K562 (cell line): ENCODE measurements around the gene RIPOR2. TPM values are rescaled to one million over a fixed set of nuclear protein-coding genes. Genes with fewer than 3 reads are reported as not detected.

Source experiments
- ATAC-seq: fragments of 200-7000 bp; cut with Tn5 transposase; 3 replicates; pipeline ENCODE4 v1.9.1; 2020; ENCODE audit warnings: moderate library complexity
- Bru-seq: library from RNA; stranded (reverse); fragments of 400-500 nt; gene quantifications from one replicate; lab custom pipeline; 2021; lab: Mats Ljungman, UMichigan
- BruChase-seq, 2 experiments: library from RNA; stranded (reverse); fragments of 400-500 nt; gene quantifications; one replicate each; lab custom pipeline; 2021; lab: Mats Ljungman, UMichigan
- BruUV-seq: library from RNA; stranded (reverse); fragments of 400-500 nt; replicated peaks from 2 replicates; lab custom pipeline; 2021; lab: Mats Ljungman, UMichigan
- CTCF ChIA-PET: fragments of 300-600 bp; formaldehyde crosslinking; extraction: SDS; loops from one replicate; lab custom pipeline; 2021; ENCODE audit warnings: low intra/inter-chr PET ratio; lab: Yijun Ruan, JAX
- POLR2A ChIA-PET: fragments of 300-600, 350-650 bp; sonication (Branson Sonifier 250); formaldehyde crosslinking; extraction: SDS; loops from one replicate; lab custom pipeline; 2021; ENCODE audit warnings: antibody characterized with exemption, inconsistent platforms; lab: Yijun Ruan, JAX
- DNase-seq, 4 experiments: peaks; one replicate each; pipeline versions ENCODE4 v3.0.0 to v3.0.0-alpha.2; 2011 to 2018; ENCODE audit warnings: low spot score in 3 of 4, mixed read lengths in 3 of 4; ENCODE audit errors: extremely low read depth in 1 of 4
- FAIRE-seq: peaks from 2 replicates; lab custom pipeline; 2011; peaks lifted over from hg19 to GRCh38; lab: Jason Lieb, UNC
- H2AFZ ChIP-seq: 2 replicates; pipeline ENCODE4 v1.6.0; 2011; ENCODE audit warnings: low read depth, low read length, control low read depth, inconsistent platforms
- H3K27ac ChIP-seq: fragments of 200-600 bp; 3 replicates; pipeline ENCODE4 v1.8.0; 2011; ENCODE audit warnings: low read depth, mild to moderate bottlenecking, control low read depth, inconsistent platforms, low read length, moderate library complexity, mixed read lengths; ENCODE audit errors: extremely low read depth
- H3K27me3 ChIP-seq, 2 experiments: fragments of 300-600 bp in 1 of 2; 2 replicates in 1 of 2; 3 replicates in 1 of 2; pipeline versions ENCODE4 v1.6.0 to v1.8.0; 2011; ENCODE audit warnings: inconsistent platforms in 2 of 2, low read length in 2 of 2, mild to moderate bottlenecking in 1 of 2, mixed read lengths in 1 of 2, moderate library complexity in 1 of 2; ENCODE audit not compliant: control insufficient read depth in 2 of 2, insufficient read depth in 2 of 2
- H3K36me3 ChIP-seq: fragments of 300-600 bp; 3 replicates; pipeline ENCODE4 v1.8.0; 2011; ENCODE audit warnings: mild to moderate bottlenecking, low read length, inconsistent platforms; ENCODE audit not compliant: control insufficient read depth, insufficient read depth
- H3K4me1 ChIP-seq, 2 experiments: fragments of 200-600 bp in 1 of 2; replicated peaks in 1 of 2; 2 replicates in 1 of 2; 3 replicates in 1 of 2; pipeline versions ENCODE4 v1.5.1 to v1.8.0; 2011; ENCODE audit warnings: inconsistent platforms in 2 of 2, low read length in 2 of 2, mild to moderate bottlenecking in 1 of 2, mixed read lengths in 1 of 2, moderate library complexity in 1 of 2; ENCODE audit not compliant: control insufficient read depth in 2 of 2, insufficient read depth in 2 of 2
- H3K4me2 ChIP-seq: 2 replicates; pipeline ENCODE4 v1.6.1; 2011; ENCODE audit warnings: low read length, control low read depth, inconsistent platforms, mixed read lengths; ENCODE audit not compliant: insufficient read depth
- H3K4me3 ChIP-seq: fragments of 200-600 bp; sonication (generic), shearing (Covaris generic); 2 replicates; pipeline ENCODE4 v1.5.1; 2016; ENCODE audit warnings: control low read depth, inconsistent platforms
- H3K79me2 ChIP-seq: fragments of 200-600 bp; 3 replicates; pipeline ENCODE4 v1.8.0; 2011; ENCODE audit warnings: low read length, inconsistent platforms; ENCODE audit not compliant: control insufficient read depth, insufficient read depth
- H3K9ac ChIP-seq, 2 experiments: 2 replicates each; pipeline versions ENCODE4 v1.6.0 to v1.6.1; 2011; ENCODE audit warnings: low read depth in 2 of 2, low read length in 2 of 2, control low read depth in 1 of 2, inconsistent platforms in 1 of 2, mild to moderate bottlenecking in 1 of 2, mixed read lengths in 1 of 2; ENCODE audit not compliant: insufficient read depth in 1 of 2
- H3K9me1 ChIP-seq: one replicate; pipeline ENCODE4 v1.6.0; 2011; ENCODE audit warnings: inconsistent platforms, mild to moderate bottlenecking, low read length, moderate library complexity; ENCODE audit not compliant: control insufficient read depth, insufficient read depth
- H3K9me3 ChIP-seq: replicated peaks from 2 replicates; pipeline ENCODE4 v1.5.1; 2011; ENCODE audit warnings: low read depth, low read length, inconsistent platforms; ENCODE audit not compliant: control insufficient read depth, insufficient read depth
- H4K20me1 ChIP-seq: replicated peaks from 2 replicates; pipeline ENCODE4 v1.6.1; 2011; ENCODE audit warnings: low read length, inconsistent platforms, mixed read lengths; ENCODE audit not compliant: control insufficient read depth, insufficient read depth
- BRD9 ChIP-seq: fragments of 450-650 bp; IDR thresholded peaks from 2 replicates; pipeline ENCODE4 v1.6.1; 2018; ENCODE audit warnings: low read depth; ENCODE audit not compliant: partially characterized antibody
- KLF10 ChIP-seq: fragments of 250-450 bp; sonication (Bioruptor Pico); IDR thresholded peaks from 2 replicates; pipeline ENCODE4 v1.6.1; 2021; ENCODE audit warnings: matching md5 sums
- MCM2 ChIP-seq: fragments of 450-650 bp; IDR thresholded peaks from 2 replicates; pipeline ENCODE4 v1.6.1; 2017; ENCODE audit warnings: low read depth, mild to moderate bottlenecking
- MLX ChIP-seq, 2 experiments: fragments of 450-650 bp in 1 of 2; sonication (generic) in 1 of 2; formaldehyde crosslinking; conservative IDR thresholded peaks; 2 replicates each; pipeline versions ENCODE4 v1.4.0 to v1.8.1; 2020 to 2022; ENCODE audit warnings: mild to moderate bottlenecking in 1 of 2, missing genetic modification reagents in 1 of 2
- MYBL2 ChIP-seq, 2 experiments: fragments of 450-650 bp in 1 of 2; sonication (generic) in 1 of 2; formaldehyde crosslinking in 1 of 2; IDR thresholded peaks; 2 replicates each; pipeline versions ENCODE4 v1.6.1 to v1.8.1; 2017 to 2022; ENCODE audit warnings: borderline replicate concordance in 1 of 2, inconsistent platforms in 1 of 2, low read depth in 1 of 2, mild to moderate bottlenecking in 1 of 2, missing genetic modification reagents in 1 of 2, moderate library complexity in 1 of 2
- PRDM10 ChIP-seq: fragments of 450-650 bp; IDR thresholded peaks from 2 replicates; pipeline ENCODE4 v1.6.1; 2018; ENCODE audit not compliant: partially characterized antibody
- SRSF1 ChIP-seq: fragments of 200-400 bp; formaldehyde crosslinking; IDR thresholded peaks from 2 replicates; pipeline ENCODE4 v1.6.1; 2017; ENCODE audit warnings: mild to moderate bottlenecking, low read depth, low read length, moderate library complexity
- STAT5A ChIP-seq: IDR thresholded peaks from 2 replicates; pipeline ENCODE4 v1.6.1; 2012; ENCODE audit warnings: low read length, inconsistent platforms, borderline replicate concordance
- YBX1 ChIP-seq: fragments of 450-650 bp; IDR thresholded peaks from 2 replicates; pipeline ENCODE4 v1.7.1; 2016; ENCODE audit warnings: mild to moderate bottlenecking
- ZFP30 ChIP-seq: fragments of 250-450 bp; sonication (Bioruptor Pico); IDR thresholded peaks from 2 replicates; pipeline ENCODE4 v1.8.0; 2022; ENCODE audit warnings: moderate library complexity, mild to moderate bottlenecking, inconsistent platforms, borderline replicate concordance
- ZKSCAN3 ChIP-seq: fragments of 250-450 bp; sonication (Bioruptor Pico); IDR thresholded peaks from 2 replicates; pipeline ENCODE4 v1.4.0; 2020
- ZNF561 ChIP-seq: fragments of 450-650 bp; formaldehyde crosslinking; conservative IDR thresholded peaks from 2 replicates; pipeline ENCODE4 v1.4.0; 2020; ENCODE audit warnings: mild to moderate bottlenecking, moderate library complexity
- WGBS: fragments of 100-300 bp; shearing (Covaris generic); methylation state at CpG from one replicate; pipeline ENCODE4 v1.1.6; 2016; ENCODE audit warnings: low coverage, mixed read lengths; ENCODE audit not compliant: insufficient coverage; ENCODE audit errors: missing lambda C conversion rate; 5-methylcytosine and 5-hydroxymethylcytosine counted together
- in situ Hi-C: fragments of 300-500 bp; cut with MboI; formaldehyde crosslinking; loops from 4 replicates; pipeline ENCODE4 v1.15.0; 2018; ENCODE audit warnings: inconsistent platforms, mixed read lengths
- intact Hi-C: fragments of 100-400 bp; cut with micrococcal nuclease; formaldehyde crosslinking; loops from 2 replicates; pipeline ENCODE4 v1.14.2; 2022
- long read RNA-seq, 3 experiments: library from polyadenylated mRNA in 2 of 3; library from RNA in 1 of 3; unstranded in 2 of 3; stranded (forward) in 1 of 3; transcript quantifications; one replicate each; pipeline ENCODE4 v2.0.0, GENCODE V29; 2019 to 2022
- polyA minus RNA-seq, 3 experiments: library from RNA; depleted of rRNA, polyadenylated mRNA; stranded (reverse); fragments of >200 nt; gene quantifications; 2 replicates each; pipeline ENCODE4 v1.2.3, GENCODE V29; 2011
- polyA plus RNA-seq, 8 experiments: library from polyadenylated mRNA; depleted of rRNA in 4 of 8; stranded (reverse) in 5 of 8; unstranded in 3 of 8; fragments of >200 nt; fragmentation: Nextera tagmentation in 2 of 8; fragmentation: Illumina TruSeq in 1 of 8; extraction: Ambion mirVana in 2 of 8; extraction: Trizol in 1 of 8; gene quantifications; 2 replicates each; pipeline versions ENCODE4 v1.2.1 to v1.2.3, GENCODE V29; 2011 to 2014; ENCODE audit warnings: inconsistent platforms in 1 of 8, missing spikeins in 1 of 8
- total RNA-seq, 7 experiments: library from RNA; depleted of rRNA in 6 of 7; stranded (reverse); fragments of >200 nt in 6 of 7; fragmentation: Illumina TruSeq in 2 of 7; extraction: Trizol in 2 of 7; gene quantifications; 2 replicates each; pipeline versions ENCODE4 v1.2.1 to v1.2.3, GENCODE V29; 2011 to 2021; ENCODE audit warnings: low replicate concordance in 1 of 7

Gene RIPOR2
- total RNA-seq (2011; cell fraction: chromatin; rRNA removed; ENCODE audit: low replicate concordance): not detected in 2 replicates
- total RNA-seq (2011; cell fraction: nucleolus; rRNA removed): not detected in 2 replicates
- total RNA-seq (2011; cell fraction: nucleoplasm; rRNA removed): not detected in 2 replicates
- 0.33 TPM in 1 of 2 replicates, not detected in the other for total RNA-seq (2014; rRNA removed)
- total RNA-seq (2014; rRNA removed; fragmentation: Illumina TruSeq; extraction: Trizol): 0.29 and 0.32 TPM in 2 replicates
- not detected in 2 replicates for total RNA-seq (2015; rRNA removed; fragmentation: Illumina TruSeq; extraction: Trizol)
- 0.47 and 1.1 TPM in 2 replicates for total RNA-seq (2021)
- 0.81 TPM in 1 of 2 replicates, not detected in the other for polyA plus RNA-seq (2011; rRNA removed)
- 0.06 and 0.27 TPM in 2 replicates for polyA plus RNA-seq (2011; cell fraction: cytosol; rRNA removed)
- 0.17 TPM in 1 of 2 replicates, not detected in the other for polyA plus RNA-seq (2011; cell fraction: nucleus; rRNA removed)
- polyA plus RNA-seq (2012): 0.35 and 0.71 TPM in 2 replicates
- polyA plus RNA-seq (2014; fragmentation: Illumina TruSeq; extraction: Trizol): 0.28 TPM in 2 replicates
- polyA plus RNA-seq (2014; fragmentation: Nextera tagmentation; extraction: Ambion mirVana): 1 to 10 TPM in 1 of 2 experiments, under 1 TPM in 1; 0.53 to 1.0 TPM
- polyA plus RNA-seq (2014; rRNA removed): 0.04 and 0.16 TPM in 2 replicates
- polyA minus RNA-seq (2011; rRNA and poly(A)+ RNA removed): not detected in 2 replicates
- not detected in 2 replicates for polyA minus RNA-seq (2011; cell fraction: cytosol; rRNA and poly(A)+ RNA removed)
- not detected in 2 replicates for polyA minus RNA-seq (2011; cell fraction: nucleus; rRNA and poly(A)+ RNA removed)
- Bru-seq, nascent RNA: percentile 17 among the genes with signal in this experiment
- BruChase-seq, experiment 1, labeled RNA remaining after a 2-hour chase: percentile 13 among the genes with signal in this experiment
- BruChase-seq, experiment 2, labeled RNA remaining after a 6-hour chase: percentile 11 among the genes with signal in this experiment
- long read RNA-seq, experiment 1: 0 reads
- long read RNA-seq, experiment 2, partial matches to known transcripts: 0 of 1 reads
- long read RNA-seq, experiment 2, other reads (novel, unspliced or antisense): 1 of 1 reads
- long read RNA-seq, experiment 3: 0 reads

DNA sequence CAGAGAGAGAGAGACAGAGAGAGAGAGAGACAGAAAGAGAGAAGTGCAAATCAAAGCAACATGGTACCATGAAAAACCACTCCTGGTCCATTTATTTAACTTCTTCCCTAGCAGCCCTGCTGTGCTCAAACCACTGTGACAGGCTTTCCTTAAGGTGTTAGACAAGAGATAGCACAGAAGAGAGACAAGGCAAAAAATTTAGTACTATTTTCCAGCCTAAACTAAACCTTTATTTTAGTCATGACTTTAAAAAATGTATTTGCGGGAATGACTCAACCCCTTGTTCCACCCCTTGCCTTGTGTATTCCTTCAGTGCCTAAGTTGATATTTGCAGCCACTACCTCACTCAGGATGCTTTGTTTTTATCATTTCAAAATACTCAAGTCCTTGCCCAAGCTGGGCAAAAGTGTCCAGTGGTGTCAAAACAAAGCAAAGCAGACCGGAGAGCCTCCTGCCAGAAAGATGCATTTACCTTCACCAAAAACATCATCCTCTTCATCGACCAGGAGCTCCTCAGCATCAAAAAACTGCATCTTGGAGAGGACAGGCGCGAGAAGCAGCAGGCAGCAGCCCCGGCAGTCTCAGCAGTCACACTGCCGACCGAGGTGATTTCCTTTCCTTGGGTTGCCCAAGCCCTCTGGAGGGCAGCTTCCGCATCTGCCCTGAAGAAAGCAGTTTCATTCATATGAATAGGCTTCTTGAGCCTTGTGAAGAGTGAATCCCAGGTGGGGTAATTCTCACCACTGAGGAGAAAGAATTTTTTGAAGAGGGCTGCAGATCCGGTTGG is at the start of gene RIPOR2:
Gene RIPOR2 (minus strand): TSS at position 595 of the 787 bp plus-strand sequence. CDS start 62 bp downstream, at position 533.
- FAIRE-seq: no peak
- BruUV-seq: no TSS peak
- POLR2A ChIA-PET: interaction anchor here (0.7 kb wide), 1 partner anchor 47 kb away, joined by 3 read pairs; no protein-coding TSS in a partner anchor

More for the DNA sequence above, at the start of gene RIPOR2:
- Histone ChIP-seq H3K4me2 (no peak within 1 kb of the TSS), H3K4me3 (no peak within 1 kb of the TSS), H3K9ac (peak within 1 kb of the TSS in 1 of 2 experiments; percentile 36; a peak in 1 of 4 replicates), H3K36me3 (no peaks in the 10 kb centered on the region), H4K20me1 (no peaks in the 10 kb centered on the region), H3K79me2 (no peaks in the 10 kb centered on the region), H2AFZ (no peak within 1 kb of the TSS), H3K4me1 (no peaks in the 10 kb centered on the region)
- CTCF ChIA-PET: no interaction called here
- no peak for DNase-seq
- intact Hi-C loops: no loop called here
- no peak for TF ChIP-seq MYBL2 (IDR thresholded peaks at IDR 0.05; ENCODE audit: low read depth)
- no peak for TF ChIP-seq MYBL2 (CRISPR knock-in tag; IDR thresholded peaks at IDR 0.05; ENCODE audit: borderline replicate concordance)
- TF ChIP-seq ZNF561 (CRISPR knock-in tag): no peak
- no peak for TF ChIP-seq ZKSCAN3 (CRISPR knock-in tag)
- TF ChIP-seq MLX (CRISPR knock-in tag; conservative IDR thresholded peaks at IDR 0.05): no peak
- no peak for TF ChIP-seq SRSF1
- no peak for TF ChIP-seq BRD9
- TF ChIP-seq KLF10 (CRISPR knock-in tag): no peak
- TF ChIP-seq YBX1: no peak
- no peak for TF ChIP-seq PRDM10
- TF ChIP-seq STAT5A: no peak
- TF ChIP-seq MCM2: no peak
- no peak for TF ChIP-seq ZFP30 (CRISPR knock-in tag)
- TF ChIP-seq, all 486 proteins: peak for 0
- under 1% methylated on average over 10 of the region's 10 CpGs for WGBS
- Histone ChIP-seq H3K27ac (no peak within 1 kb of the TSS), H3K9me1 (no peaks in the 10 kb centered on the region), H3K9me3 (no peaks in the 10 kb centered on the region), H3K27me3 (peaks cover 2 to 7% of the 10 kb centered on the region in 2 experiments; a peak in 2 of 5 replicates)
- in situ Hi-C loops: no loop called here
- ATAC-seq: no peak
